HG03432 (cell line): ENCODE results near the gene GPLD1.

ENCODE experiments used
- ATAC-seq: cut with Tn5 transposase; IDR thresholded peaks from one replicate; pipeline ENCODE4 v1.9.1; 2021; ENCODE audit warnings: mild to moderate bottlenecking, moderate library complexity; ENCODE audit not compliant: unreplicated experiment

GPLD1 gene

DNA sequence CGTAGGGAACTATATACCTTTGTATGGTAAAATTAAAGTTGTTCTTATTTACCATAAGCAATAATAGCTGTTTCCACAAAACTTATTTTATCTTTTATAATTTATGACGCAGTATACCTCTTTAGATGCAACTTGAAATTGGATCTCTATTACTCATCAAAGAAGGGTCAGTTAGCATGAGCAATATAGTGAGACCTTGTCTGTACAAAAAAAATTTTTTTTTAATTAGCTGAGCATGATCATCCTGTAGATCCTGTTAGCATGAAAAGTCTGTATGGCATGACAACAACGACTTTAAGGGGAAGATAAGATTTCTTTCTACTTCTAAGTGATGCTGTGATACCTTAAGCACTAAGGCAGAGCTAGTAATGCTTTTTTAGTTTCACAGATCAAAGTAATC is 11.3 kb upstream of the GPLD1 start:
- no peak for ATAC-seq

DNA sequence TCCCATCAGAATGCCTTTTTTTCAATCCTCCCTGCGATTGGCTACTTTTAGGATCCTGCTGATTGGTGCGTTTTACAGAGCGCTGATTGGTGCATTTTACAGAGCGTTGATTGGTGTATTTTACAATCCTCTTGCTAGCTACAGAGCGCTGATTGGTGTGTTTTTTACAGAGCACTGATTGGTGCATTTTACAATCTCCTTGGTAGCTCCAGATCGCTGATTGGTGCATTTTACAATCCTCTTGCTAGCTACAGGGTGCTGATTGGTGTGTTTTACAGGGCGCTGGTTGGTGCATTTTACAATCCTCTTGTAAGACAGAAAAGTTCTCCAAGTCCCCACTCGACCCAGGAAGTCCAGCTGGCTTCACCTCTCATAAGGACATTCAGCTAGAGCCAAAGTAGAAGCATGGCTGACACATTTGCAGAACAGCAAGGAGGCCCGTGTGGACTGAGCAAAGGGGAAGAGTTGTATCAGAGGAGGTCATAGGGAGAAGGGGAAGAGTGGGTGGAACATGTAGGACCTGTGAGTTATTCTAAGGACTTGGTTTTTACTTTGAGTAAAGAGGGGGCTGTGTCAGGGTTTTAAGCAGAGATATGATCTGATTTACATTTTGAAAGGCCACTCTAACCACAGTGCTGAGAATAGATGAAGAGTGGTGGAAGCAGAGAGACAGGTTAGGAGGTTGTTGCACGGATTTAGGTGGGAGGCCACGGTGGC is 8.0 kb upstream of the GPLD1 start:
- ATAC-seq, result no peak

DNA sequence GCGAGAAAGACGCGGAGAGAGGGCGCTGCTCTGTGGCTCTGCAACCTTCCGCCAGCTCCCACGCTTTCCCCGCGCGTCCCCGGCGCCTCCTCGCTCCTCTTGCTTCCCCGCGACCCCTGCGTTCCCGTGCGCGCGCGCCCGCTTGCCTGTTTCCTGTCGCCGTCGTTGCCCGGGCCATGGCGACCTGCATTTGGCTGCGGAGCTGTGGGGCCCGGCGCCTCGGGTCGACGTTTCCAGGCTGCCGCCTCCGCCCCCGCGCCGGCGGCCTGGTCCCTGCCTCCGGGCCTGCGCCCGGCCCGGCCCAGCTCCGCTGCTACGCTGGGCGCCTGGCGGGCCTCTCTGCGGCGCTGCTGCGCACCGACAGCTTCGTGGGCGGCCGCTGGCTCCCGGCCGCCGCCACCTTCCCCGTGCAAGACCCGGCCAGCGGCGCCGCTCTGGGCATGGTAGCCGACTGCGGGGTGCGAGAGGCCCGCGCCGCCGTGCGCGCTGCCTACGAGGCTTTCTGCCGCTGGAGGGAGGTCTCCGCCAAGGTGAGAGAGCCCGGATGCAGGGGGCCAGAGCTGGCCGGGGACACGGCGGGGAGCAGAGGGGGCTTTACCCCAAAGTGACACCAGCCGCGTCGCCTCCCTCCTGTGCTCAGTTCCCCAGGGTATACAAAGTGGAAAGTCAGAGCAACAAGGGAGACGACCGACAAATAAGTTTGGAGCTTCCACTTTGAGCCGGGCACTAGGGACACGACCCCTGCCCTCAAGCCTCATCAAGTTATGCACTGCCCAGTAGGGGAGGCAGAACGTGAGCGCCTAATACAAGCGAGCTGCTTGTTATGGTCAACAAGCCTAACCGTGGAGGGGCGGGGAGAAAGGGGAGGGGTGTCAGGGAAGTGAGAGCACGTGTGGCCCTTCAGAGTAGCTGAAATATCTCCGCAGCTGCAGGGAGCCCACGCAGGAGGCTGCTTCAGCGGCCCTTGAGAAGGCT is 5.7 kb upstream of the GPLD1 start, which contains the start of gene ALDH5A1:
TSS of gene ALDH5A1 (plus strand) at position 149 of the 975 bp plus-strand sequence. CDS start at position 177, 28 bp downstream.
- ATAC-seq, result peak; percentile 74

DNA sequence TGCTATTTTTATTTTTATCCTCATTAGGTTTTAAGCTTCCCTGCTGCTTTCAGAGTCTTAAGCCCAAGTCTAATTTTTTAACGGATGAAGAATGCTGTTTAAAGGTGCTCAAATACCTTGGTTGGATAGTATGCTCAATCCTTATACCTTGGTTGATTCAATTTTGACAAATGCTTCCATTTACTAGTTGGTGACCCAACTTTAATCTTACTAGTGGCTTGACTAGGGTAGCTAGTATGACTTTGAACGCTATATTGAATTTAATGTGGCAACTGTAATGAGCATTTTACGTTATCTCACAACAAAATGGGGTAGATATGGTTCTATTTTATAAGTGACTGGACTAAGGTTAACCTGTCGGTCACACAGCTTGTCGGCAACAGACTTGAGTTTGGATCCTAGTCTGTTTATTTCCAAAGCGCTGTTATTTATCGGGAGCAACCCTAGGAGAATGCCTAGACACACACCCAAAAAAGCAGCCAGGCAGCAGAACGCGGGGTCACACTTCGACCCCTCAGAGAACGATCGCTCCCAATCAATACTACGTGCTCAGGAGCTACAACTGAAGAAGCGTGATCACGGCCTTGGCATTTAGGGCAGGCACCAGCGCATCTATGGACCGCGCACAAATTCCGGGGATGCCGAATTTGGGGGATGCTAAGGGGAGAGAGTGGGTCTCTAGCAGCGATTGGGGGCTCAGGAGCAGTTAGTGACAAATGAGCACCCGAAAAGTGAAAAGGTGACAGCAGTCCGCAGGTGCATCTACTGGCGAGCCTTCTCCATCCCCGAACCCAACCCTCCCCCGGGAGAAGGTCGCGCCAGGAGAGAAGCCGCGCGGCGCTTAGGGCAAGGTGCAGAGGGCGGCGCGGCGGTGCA is 4.8 kb upstream of the GPLD1 start:
- ATAC-seq, result peak; percentile 0

DNA sequence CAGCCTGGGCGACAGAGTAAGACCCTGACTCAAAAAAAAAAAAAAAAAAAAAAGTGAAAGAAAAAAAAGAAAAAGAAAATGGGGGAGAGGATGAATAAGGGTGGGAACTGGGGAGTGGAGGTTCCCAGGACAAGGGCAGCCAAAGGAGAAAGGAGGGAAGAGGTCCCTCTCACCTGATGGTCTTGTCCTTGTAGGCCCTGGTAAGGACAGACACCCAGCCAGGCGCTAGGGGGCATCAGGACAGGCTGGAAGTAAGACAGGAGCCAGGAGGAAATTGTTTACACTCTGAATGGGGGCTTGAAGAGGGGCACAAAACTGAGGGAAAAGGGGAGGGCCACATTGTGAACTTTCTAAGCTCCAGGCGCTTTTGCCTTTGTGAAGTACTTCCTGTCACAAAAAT is 3.1 kb upstream of the GPLD1 start:
- ATAC-seq, result no peak

DNA sequence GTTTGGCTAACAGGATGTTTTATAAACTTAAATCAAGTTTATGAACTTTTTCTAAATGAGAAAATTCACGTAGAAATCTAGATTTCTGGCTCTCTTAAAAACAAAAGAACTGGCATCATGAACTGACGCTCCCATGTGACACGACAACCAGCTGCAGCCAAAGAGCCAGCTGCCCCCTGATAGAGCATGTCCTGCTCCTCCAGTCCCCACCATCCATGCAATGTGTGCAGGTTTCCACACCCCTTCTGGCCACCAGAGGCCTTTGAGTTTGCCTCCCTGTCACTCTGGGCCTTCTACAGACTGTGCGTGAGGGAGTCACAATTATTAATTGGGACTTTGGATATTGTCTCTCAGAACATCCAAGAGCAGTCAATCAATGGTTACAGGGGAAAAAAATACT is 1.6 kb upstream of the GPLD1 start:
- no peak for ATAC-seq

DNA sequence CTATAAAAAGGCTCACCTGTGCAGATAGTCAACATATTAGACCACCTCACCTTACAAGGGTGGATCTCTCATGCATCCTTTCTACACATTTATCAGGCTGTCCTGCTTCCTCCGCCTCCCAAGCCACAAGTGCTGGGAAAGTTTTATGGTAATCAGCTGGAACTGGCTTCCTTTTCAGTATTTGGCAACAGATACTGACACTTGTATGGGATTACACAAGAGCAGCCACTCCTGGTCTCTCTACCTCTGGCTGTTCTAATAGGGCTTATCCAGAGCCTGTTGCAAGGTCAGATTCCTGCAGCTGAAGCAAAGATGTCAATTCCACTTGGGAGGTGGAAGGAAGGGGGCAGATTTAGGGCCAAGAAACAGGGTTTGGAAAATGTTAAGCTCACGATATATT is 503 bp upstream of the GPLD1 start:
- ATAC-seq, result no peak

DNA sequence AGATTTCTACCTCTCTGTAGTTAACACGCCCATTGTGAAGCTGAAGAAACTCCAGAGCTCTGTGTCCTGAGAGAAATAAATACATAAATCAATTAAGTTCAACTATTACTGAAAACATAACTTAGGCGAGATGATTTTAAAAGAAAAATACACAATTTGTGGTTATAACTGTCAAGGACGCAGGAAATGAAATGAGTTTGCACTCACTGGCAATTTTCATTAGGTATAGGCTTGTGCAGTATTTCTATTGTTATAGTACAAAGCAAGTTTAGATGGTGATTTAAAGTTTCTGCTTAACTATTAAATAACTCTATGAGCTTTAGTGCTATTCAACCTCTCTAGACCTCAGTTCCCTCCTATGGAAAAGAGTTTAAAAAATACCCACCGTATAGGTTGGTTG is 3.3 kb downstream of the GPLD1 start:
- no peak for ATAC-seq

DNA sequence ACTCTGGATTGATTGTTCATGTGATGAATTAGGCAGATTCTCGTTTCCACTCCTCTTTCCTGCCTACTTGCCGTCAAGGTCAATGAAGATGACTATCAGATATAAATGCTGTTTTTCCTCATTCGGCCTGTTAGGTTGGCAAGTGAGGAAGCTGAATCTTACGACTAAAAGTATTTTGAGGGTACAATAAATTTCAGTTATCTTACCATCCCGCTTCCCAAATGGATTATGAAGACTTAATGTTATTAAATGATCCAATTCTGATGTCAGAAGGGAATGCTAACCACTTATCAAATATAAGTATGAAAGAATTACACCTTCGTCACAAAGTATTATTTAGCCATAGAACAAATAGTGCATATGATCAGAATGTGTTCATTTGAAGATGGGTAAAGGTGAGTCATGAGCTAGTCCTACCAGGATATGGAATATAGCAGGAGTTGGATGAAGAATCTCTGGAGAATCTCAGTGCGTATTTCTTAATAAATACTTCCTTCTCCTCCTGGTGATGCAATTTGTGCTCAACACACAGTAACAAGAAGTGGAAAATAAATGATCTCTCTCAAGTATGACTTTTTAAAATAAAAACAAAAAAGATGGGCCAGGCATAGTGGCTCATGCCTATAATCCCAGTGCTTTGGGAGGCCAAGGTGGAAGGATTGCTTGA is 4.6 kb downstream of the GPLD1 start:
- ATAC-seq, result no peak

DNA sequence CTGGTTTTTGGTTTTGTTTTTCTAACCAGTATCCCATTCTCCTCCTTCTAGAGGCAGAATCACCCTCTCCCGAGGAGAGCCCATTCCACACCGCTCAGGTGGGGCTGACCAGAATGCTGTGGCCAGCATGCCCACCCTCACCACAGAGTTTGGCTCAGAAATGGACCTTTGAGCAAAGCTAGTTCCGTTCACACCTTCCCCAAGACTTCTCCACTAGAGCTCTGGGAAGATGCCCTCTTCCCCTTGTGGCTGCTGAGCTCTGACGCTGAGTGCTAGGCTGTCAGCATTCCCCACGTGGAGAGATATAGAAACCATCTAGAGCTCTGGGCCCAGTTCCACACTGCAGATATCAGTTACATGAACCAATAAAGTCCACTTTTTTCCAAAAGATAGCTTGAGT is 7.9 kb downstream of the GPLD1 start:
- ATAC-seq, result no peak

DNA sequence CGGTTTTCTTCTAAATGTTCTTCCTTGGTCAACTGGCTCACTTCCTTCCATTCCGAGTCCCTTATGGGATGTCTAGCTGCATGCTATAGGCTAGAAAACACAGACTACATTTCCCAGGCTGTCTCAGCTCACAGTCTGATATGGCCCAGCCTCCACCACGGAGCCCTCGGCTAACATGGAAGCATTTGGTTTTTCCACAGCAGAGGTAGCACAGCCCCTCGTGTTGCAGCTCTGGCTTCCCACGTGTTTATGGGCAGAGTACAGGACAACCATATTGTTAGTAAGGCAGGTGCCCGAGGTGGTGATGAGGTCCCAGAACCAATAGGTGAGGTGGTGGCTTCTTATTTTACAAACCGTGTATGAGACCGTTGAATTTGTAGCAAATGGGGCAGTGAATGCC is 8.7 kb downstream of the GPLD1 start:
- no peak for ATAC-seq

DNA sequence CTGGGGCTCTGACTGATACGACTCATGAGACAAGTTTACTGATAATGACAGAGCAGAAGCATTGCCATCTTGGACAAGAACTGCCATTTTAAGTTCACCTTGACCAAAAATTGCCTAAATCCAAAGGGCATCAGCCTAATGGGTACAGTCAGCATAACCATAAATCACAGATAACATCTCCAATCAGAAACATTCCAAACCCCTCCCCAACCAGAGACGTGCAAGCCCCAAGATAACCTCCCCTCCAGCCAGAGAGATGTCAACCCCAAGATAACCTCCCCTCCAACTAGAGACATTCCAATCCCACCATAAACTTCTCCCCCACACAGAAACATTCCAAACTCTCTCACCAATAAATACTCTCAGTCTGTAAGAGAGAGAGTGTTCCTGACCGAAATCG is 10.5 kb downstream of the GPLD1 start:
- no peak for ATAC-seq

DNA sequence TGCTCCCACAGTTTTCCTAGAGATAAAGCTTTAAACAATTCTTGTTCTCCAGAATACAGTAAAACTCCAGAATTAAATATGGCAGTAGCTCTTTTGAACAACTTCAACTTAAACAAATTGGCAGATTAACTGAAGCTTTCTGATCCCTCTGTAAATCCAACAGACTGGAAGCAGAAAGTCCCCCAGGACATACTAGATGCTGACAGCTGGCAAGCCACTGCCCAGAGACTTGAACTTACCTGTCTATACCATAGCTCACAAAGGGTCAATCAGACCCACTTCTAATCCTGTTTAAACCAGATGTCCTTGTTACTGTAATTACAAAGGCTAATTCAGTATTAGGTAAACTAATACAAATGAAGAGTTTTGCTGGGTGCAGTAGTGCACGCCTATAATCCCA is 12.3 kb downstream of the GPLD1 start:
- no peak for ATAC-seq

DNA sequence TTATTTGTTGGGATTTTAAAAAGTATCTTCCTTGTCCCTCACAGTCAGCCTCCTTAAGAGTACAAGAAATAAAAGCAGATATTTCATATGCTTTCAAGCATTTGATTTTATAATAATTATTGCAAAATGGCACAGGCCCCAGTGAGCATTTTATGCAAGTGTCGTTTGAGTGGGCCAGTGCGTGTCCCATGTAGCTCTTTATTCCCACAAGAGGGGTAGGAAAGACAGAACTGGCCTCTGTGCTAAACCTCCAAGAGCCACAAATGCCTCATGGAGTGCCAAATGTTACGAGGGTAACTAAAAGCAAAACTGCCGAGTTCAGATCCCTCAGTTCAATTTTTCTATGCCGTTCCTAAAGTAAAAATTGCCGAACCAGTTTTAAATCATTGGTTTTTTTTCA is 12.7 kb downstream of the GPLD1 start:
- no peak for ATAC-seq

DNA sequence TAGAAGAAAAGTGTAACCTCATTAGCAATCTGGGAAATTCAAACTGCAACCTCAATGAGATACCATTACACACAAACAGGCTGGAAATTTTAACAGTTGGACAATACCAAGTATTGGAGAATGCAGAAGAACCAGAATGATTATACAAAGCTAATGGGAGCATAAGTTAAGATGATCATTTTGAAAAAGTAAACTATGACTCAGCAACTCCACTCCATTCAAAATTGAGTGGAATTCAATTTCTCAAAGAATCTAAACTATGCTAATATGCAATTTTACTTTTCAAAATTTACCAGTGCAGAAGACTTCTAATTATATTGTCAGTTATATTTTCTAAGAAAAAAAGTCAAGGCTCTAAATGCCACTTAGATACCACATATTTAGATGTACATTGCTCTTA is 17.2 kb downstream of the GPLD1 start:
- no peak for ATAC-seq

DNA sequence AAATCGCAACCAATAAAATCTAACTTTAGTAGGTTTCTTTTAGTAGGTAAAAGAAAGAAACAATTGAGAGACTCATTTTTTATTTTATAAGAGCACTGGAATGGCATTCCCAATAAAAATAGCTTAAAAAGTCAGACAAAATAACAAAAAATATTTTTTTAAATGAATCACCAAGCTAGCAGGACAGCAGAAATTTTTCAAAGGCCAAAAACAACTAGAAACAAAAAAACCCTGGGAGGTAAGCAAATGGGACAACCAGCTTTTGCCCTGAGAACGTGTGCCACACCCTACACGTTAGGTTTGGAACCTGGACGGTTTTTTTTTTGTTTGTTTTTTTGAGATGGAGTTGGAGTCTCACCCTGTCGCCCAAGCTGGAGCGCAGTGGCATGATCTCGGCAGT is 19.6 kb downstream of the GPLD1 start:
- no peak for ATAC-seq

DNA sequence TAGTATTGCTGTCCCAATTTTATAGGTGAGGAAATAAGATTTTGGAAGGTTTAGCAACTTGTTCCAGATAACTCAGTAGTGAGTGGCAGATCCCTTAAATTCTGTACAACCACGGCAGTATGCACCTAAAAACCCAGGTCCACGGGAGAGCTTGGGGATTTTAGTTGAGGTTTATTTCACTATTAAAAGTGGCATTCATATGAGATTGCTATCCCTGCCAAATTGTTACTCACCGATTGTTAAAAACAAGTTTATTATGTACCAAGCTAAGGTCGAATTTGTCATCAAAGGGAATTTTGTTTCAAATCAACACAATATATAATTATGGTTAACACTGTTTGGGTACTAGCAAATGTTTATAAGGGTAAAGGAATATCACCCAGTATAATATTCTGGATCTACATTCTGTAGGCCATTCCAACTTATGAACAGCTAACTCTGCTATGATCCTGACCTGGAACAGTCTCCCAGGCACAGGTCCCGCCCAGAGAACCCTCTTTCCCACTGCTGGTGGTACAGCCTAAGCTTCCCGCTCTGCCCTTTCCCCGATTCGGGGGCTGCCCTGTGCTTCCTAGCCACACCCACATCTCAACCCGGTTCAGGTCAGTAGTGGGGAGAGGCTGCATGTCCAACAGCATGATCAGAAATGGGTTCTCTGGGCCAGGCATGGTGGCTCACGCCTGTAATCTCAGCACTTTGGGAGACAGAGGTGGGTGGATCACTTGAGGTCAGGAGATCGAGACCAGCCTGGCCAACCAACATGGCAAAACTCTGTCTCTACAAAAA is 24.9 kb downstream of the GPLD1 start:
- ATAC-seq, result no peak

DNA sequence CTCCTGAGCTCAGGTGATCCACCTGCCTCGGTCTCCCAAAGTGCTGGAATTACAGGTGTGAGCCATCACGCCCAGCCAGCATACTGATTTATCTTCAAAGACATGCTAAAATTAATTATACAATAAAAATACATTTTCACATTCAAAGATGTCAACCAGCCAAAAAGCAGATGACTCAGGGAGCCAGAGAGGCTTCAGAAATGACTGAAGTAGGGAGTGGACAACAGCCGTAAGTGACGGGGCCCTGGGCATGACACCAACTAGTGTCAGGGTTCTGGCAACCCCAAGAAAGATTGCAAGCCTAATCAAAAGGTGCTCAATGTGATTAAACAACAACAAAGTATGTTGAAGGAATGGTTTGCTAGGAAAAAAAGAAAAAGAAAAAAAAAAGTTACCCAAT is 28.4 kb downstream of the GPLD1 start:
- no peak for ATAC-seq

DNA sequence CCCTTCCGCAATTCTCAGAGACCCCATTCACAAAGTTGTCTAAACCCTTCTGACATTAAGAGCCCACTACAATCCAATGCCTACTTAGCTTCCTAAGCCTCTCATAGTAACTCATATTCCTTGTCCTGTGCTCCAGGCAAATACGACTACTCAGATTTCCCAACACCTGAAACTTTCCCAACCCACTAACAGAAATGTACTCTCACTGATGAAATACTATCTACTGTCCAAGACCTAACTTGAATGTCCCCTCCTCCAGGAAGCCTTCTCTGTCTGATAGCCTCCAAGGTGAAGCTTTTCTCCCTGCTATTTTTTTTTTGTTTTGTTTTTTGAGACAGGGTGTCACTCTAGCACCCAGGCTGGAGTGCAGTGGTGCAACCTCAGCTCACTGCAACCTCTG is 30.4 kb downstream of the GPLD1 start:
- no peak for ATAC-seq

DNA sequence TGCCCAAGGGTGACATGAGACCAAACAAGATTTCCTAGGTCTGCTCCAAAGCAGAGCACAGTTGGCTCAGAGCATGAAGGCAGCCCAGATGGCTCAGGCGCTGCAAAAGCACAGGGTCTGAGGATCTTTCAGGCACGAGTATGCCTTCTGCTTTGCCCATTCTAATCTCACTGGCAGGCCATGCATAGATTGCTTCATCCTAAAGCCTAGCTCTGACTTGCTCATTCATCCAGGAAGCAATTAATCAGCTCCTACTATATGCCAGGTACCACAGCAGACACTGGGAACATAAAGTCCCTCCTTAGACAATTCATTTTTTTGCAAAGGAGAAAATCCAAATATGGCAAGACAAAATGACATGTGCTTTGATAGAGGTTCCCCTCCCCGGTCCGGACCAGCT is 31.2 kb downstream of the GPLD1 start:
- no peak for ATAC-seq
